ENCODE measurements around the gene DNMT3A. TPM values are rescaled to one million over a fixed set of nuclear protein-coding genes. Genes with fewer than 3 reads are reported as not detected.
A peak's percentile ranks its signal among the peaks of the same experiment; 100 is the strongest.

DNMT3A gene
- total RNA-seq, 1 experiment from 2014 or later = 3.6 TPM

DNA sequence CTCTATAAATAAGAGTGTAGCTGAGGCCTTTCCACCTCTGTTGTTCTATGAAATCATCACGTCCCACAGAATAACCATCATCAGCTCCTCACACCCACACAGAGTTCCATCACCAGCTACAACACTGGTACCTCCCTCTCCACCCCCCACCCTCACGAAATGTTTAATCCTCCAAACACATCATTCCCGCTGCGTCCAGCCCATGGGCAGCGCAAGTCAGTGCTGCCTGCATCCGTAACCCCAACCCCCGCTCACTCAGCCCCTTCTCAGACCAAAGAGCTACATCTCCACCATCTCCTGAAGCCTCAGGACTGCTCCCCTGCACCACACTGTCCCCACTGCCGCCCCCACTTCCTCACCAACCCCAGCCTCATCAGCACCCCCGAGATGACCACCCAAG, 19.4 kb downstream of the DNMT3A start:
- no peak for DNase-seq (ENCODE audit: low read depth in 1 of 2, low spot score in 2 of 2)
- H3K4me1 ChIP-seq (replicated peaks) = no peaks in the 10 kb centered on the region
- H3K27ac ChIP-seq = no peak overlapping the region
- no peaks in the 10 kb centered on the region for H3K36me3 ChIP-seq
- no peak overlapping the region for H3K4me3 ChIP-seq
- no peaks in the 10 kb centered on the region for H3K27me3 ChIP-seq (replicated peaks)
- H3K9me3 ChIP-seq (replicated peaks) = peaks cover 5% of the 10 kb centered on the region

DNA sequence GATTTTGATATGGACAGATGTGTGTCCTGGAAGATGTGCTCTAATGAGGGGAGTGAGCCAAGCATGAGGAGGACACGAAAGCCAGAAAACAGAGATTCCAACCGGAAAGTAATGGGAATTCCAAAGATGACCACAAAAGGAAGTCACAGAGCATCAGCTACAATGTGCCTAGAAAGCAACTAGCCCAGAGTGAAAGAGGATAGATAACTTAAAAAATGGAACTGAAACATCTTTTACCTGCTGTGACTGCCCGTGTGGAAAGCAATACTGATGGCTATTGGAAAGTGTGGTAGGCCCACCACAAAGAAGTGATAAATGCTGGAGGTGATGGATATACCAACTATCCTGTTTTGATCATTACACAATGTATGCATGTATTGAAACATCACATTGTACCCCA, 21.6 kb downstream of the DNMT3A start:
- no peak for DNase-seq (ENCODE audit: low read depth in 1 of 2, low spot score in 2 of 2)
- no peak overlapping the region for H3K4me3 ChIP-seq
- no peaks in the 10 kb centered on the region for H3K9me3 ChIP-seq (replicated peaks)
- H3K27ac ChIP-seq = no peak overlapping the region
- H3K36me3 ChIP-seq = no peaks in the 10 kb centered on the region
- H3K27me3 ChIP-seq (replicated peaks) = no peaks in the 10 kb centered on the region
- no peaks in the 10 kb centered on the region for H3K4me1 ChIP-seq (replicated peaks)

GRCh38 chr2:25316101-25316500, 25.6 kb downstream of the DNMT3A start:
- no peak for DNase-seq (ENCODE audit: low read depth in 1 of 2, low spot score in 2 of 2)
- Histone ChIP-seq H3K9me3 (replicated peaks) (no peaks in the 10 kb centered on the region), H3K4me3 (no peak overlapping the region), H3K36me3 (no peaks in the 10 kb centered on the region), H3K4me1 (replicated peaks) (no peaks in the 10 kb centered on the region), H3K27me3 (replicated peaks) (no peaks in the 10 kb centered on the region), H3K27ac (no peak overlapping the region)

DNA sequence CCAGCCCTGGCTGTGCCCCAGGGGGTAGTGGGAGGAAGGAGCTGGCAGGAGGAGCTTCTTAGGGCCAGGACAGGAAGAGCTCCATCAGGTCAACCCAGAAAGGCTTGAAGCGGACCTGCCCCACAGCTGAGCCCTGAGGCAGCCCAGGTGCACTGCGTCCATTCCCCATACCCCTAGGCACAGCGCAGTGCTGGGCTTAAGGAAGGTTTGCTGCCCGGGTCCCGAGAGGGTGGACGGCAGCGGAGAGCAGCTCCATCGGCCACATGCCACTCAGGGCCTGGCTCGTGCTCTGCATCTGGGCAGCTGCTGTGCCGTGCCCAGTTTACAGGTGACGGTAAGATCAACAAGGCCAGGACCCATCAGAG, 26.4 kb downstream of the DNMT3A start:
- no peak overlapping the region for H3K4me3 ChIP-seq
- H3K4me1 ChIP-seq (replicated peaks) = no peaks in the 10 kb centered on the region
- H3K9me3 ChIP-seq (replicated peaks) = no peaks in the 10 kb centered on the region
- no peak overlapping the region for H3K27ac ChIP-seq
- DNase-seq (ENCODE audit: low read depth in 1 of 2, low spot score in 2 of 2) = no peak
- no peaks in the 10 kb centered on the region for H3K27me3 ChIP-seq (replicated peaks)
- H3K36me3 ChIP-seq = no peaks in the 10 kb centered on the region

GRCh38 chr2:25314514-25315315, 27.0 kb downstream of the DNMT3A start:
- no peaks in the 10 kb centered on the region for H3K27me3 ChIP-seq (replicated peaks)
- no peaks in the 10 kb centered on the region for H3K9me3 ChIP-seq (replicated peaks)
- H3K36me3 ChIP-seq = no peaks in the 10 kb centered on the region
- no peak overlapping the region for H3K4me3 ChIP-seq
- no peaks in the 10 kb centered on the region for H3K4me1 ChIP-seq (replicated peaks)
- no peak for DNase-seq (ENCODE audit: low read depth in 1 of 2, low spot score in 2 of 2)
- no peak overlapping the region for H3K27ac ChIP-seq

DNA sequence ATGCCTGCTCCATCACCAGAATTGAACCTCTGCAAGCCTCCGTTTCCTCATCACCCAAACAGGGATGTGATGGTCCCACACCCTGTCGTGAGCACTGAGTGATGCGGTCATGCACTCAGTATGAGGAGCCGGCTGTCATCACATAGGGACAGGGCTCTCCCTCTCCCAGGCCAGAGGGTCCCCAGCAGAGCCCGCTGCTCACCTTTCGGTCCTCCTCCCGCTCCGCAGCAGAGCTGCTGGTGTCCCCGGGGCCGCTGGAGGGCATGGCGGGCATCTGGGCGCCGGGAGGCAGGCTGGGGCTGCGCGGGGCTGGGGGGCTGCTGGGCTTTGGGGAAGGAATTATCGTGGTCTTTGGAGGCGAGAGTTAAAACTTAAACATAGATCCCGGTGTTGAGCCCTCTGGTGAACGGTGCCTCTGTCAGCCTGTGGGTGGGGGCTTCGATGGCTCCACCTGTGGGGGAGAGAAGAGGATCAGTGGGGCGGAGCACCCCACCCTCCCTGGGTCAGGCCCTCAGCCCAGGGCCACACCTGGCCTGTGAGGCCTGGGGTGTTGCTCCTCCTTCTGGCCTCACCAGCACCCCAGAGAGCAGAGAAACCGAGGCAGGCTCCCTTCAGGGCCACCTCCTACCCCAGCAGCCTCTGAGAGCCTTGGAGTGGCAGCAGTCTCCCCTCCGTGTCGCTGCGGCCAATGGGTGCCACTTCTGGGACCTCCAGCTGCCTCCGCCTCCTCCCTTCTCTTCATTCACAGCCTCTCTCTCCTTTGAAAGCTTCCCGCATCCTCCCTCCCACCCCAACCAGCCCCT, 27.8 kb downstream of the DNMT3A start:
- no peaks in the 10 kb centered on the region for H3K9me3 ChIP-seq (replicated peaks)
- no peaks in the 10 kb centered on the region for H3K36me3 ChIP-seq
- H3K4me3 ChIP-seq = no peak overlapping the region
- DNase-seq (ENCODE audit: low read depth in 1 of 2, low spot score in 2 of 2) = no peak
- no peaks in the 10 kb centered on the region for H3K4me1 ChIP-seq (replicated peaks)
- H3K27ac ChIP-seq = no peak overlapping the region
- H3K27me3 ChIP-seq (replicated peaks) = no peaks in the 10 kb centered on the region

GRCh38 chr2:25312958-25313710, 28.6 kb downstream of the DNMT3A start:
- no peaks in the 10 kb centered on the region for H3K4me1 ChIP-seq (replicated peaks)
- DNase-seq (ENCODE audit: low read depth in 1 of 2, low spot score in 2 of 2) = no peak
- no peaks in the 10 kb centered on the region for H3K27me3 ChIP-seq (replicated peaks)
- no peak overlapping the region for H3K4me3 ChIP-seq
- H3K27ac ChIP-seq = no peak overlapping the region
- no peaks in the 10 kb centered on the region for H3K36me3 ChIP-seq
- H3K9me3 ChIP-seq (replicated peaks) = no peaks in the 10 kb centered on the region

DNA sequence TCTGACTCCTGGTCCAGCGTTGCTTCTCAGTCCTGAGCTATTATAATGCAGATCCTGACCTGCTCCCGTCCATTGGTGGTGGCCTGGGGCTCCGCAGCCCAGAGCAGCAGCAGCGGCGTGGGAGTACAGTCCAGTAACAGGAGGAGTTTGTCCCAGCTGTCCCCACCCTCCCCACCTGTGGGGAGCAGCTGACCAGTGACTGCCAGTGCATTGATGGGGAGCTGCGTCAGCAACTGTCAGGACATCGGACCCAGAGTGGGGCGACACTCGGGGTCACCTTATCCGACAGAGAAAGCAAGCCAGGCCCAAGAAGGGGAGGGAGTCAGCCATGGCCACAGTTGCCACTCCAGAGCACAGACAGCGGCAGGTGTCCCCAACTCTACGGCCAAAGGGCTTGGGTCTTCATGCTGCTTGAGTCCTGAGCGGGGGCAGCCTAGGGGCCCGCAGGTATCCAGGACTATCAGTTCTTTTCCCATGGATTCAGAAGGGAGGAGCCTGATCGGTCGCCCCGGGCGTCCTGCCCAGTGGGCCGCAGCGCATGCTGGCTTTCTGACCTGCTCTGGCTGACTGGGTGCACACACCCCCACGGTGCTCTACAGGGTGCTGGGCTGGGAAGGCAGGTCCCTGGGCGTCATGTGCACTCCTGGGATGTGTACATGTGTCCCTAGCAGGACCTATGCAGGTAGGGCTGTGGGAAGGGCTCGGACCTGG, 29.7 kb downstream of the DNMT3A start:
- no peak overlapping the region for H3K4me3 ChIP-seq
- no peak overlapping the region for H3K27ac ChIP-seq
- H3K9me3 ChIP-seq (replicated peaks) = no peaks in the 10 kb centered on the region
- no peaks in the 10 kb centered on the region for H3K4me1 ChIP-seq (replicated peaks)
- H3K36me3 ChIP-seq = no peaks in the 10 kb centered on the region
- no peak for DNase-seq (ENCODE audit: low read depth in 1 of 2, low spot score in 2 of 2)
- H3K27me3 ChIP-seq (replicated peaks) = no peaks in the 10 kb centered on the region

- Histone ChIP-seq H3K4me1 (replicated peaks) (no peaks in the 10 kb centered on the region), H3K9me3 (replicated peaks) (no peaks in the 10 kb centered on the region), H3K4me3 (no peak overlapping the region), H3K27me3 (replicated peaks) (no peaks in the 10 kb centered on the region), H3K36me3 (no peaks in the 10 kb centered on the region), H3K27ac (no peak overlapping the region)
- no peak for DNase-seq (ENCODE audit: low read depth in 1 of 2, low spot score in 2 of 2)
Measured at GRCh38 chr2:25310965-25311864, 30.5 kb downstream of the DNMT3A start.

- no peaks in the 10 kb centered on the region for H3K9me3 ChIP-seq (replicated peaks)
- no peak overlapping the region for H3K27ac ChIP-seq
- H3K36me3 ChIP-seq = no peaks in the 10 kb centered on the region
- no peak for DNase-seq (ENCODE audit: low read depth in 1 of 2, low spot score in 2 of 2)
- no peak overlapping the region for H3K4me3 ChIP-seq
- no peaks in the 10 kb centered on the region for H3K27me3 ChIP-seq (replicated peaks)
- H3K4me1 ChIP-seq (replicated peaks) = no peaks in the 10 kb centered on the region
Measured at GRCh38 chr2:25310709-25310964, 31.1 kb downstream of the DNMT3A start.

DNA sequence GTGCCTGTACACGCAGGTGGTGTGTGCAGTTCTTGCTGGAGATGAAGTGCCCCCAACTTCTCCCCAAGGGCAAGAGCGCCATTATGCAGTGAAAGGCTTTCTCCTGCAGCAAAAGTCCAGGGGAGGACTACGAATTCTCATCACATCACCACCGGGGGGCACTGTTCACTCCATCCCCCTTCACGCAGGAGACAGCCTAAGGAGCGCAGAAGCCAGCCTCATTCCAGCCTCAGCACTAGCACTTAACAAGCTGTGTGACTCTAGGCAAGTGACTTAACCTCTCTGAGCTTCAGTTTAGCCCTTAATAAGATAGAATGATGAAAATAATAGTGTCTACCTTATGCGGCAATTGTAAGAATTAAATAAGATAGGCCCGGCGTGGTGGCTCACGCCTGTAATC, 32.3 kb downstream of the DNMT3A start:
- DNase-seq (ENCODE audit: low read depth in 1 of 2, low spot score in 2 of 2) = peak; percentile 20 to 61
- H3K27ac ChIP-seq = no peak overlapping the region

GRCh38 chr2:25308599-25308998, 33.1 kb downstream of the DNMT3A start:
- DNase-seq (ENCODE audit: low read depth in 1 of 2, low spot score in 2 of 2) = no peak
- H3K27ac ChIP-seq = no peak overlapping the region
- no peaks in the 10 kb centered on the region for H3K4me1 ChIP-seq (replicated peaks)
- H3K36me3 ChIP-seq = no peaks in the 10 kb centered on the region
- no peaks in the 10 kb centered on the region for H3K9me3 ChIP-seq (replicated peaks)
- no peaks in the 10 kb centered on the region for H3K27me3 ChIP-seq (replicated peaks)
- no peak overlapping the region for H3K4me3 ChIP-seq

More for the DNA sequence above, 32.3 kb downstream of the DNMT3A start:
- Histone ChIP-seq H3K4me1 (replicated peaks) (no peaks in the 10 kb centered on the region), H3K36me3 (no peaks in the 10 kb centered on the region), H3K9me3 (replicated peaks) (no peaks in the 10 kb centered on the region), H3K27me3 (replicated peaks) (no peaks in the 10 kb centered on the region), H3K4me3 (no peak overlapping the region)

All from SJSA1 (cell line).